ENCODE measurements around the gene POLR3C. TPM values are rescaled to one million over a fixed set of nuclear protein-coding genes. Genes with fewer than 3 reads are reported as not detected.

Gene POLR3C
- total and polyA plus RNA-seq, 10 of the 15 experiments (the other 5 are each of a cell fraction or from before 2014, with no cell fraction given) = 13.0 to 44.8 (median 34.8) TPM

- no peaks in the 10 kb centered on the region for H3K36me3 ChIP-seq (ENCODE audit: control insufficient read depth in 2 of 2, insufficient read depth in 2 of 2, low read length in 1 of 2)
- in situ Hi-C loops (cut with MboI) = no loop called here
- peaks cover 2 to 7% of the 10 kb centered on the region in 2 experiments; a peak in 2 of 4 replicates for H3K27me3 ChIP-seq (replicated peaks in 1 of 2; ENCODE audit: control insufficient read depth in 2 of 2, insufficient read depth in 2 of 2, low read length in 1 of 2)
- 59% methylated on average over 5 of the region's 5 CpGs for WGBS (ENCODE audit: insufficient coverage, insufficient replicate concordance, low lambda C conversion rate, missing lambda C conversion rate)
- H4K20me1 ChIP-seq (ENCODE audit: control insufficient read depth, insufficient read depth) = no peaks in the 10 kb centered on the region
- H2AFZ ChIP-seq (ENCODE audit: control insufficient read depth, low read depth, low read length) = no peak overlapping the region
- TF ChIP-seq POLR2AphosphoS2 (IDR thresholded peaks at IDR 0.05; ENCODE audit: low read depth, low read length) (no peak), SMAD1 (IDR thresholded peaks at IDR 0.05; ENCODE audit: low read depth, partially characterized antibody) (no peak), KLF5 (IDR thresholded peaks at IDR 0.05; ENCODE audit: partially characterized antibody) (no peak), RCOR1 (conservative IDR thresholded peaks at IDR 0.05; ENCODE audit: low read depth, low read length) (no peak)
- ChIA-PET POLR2A (no interaction called here), SMC1A (ENCODE audit: uncharacterized antibody, unreplicated experiment) (no interaction called here), CTCF (interaction anchor here (1.2 to 5.9 kb wide), 3 partner anchors 21 to 42 kb away, joined by 6 to 66 read pairs (median 9); partner anchors contain the start of genes ITGA10 and NUDT17), RAD21 (ENCODE audit: unreplicated experiment) (no interaction called here)
- H3K9me3 ChIP-seq (replicated peaks; ENCODE audit: control insufficient read depth, insufficient read depth, low read length) = no peaks in the 10 kb centered on the region
- ATAC-seq (no peak), FAIRE-seq (no peak), DNase-seq (ENCODE audit: low read depth, low spot score) (no peak)
- H3K27ac ChIP-seq (ENCODE audit: control insufficient read depth, insufficient read depth) = no peak overlapping the region
- intact Hi-C loops (cut with micrococcal nuclease; ENCODE audit: unreplicated experiment) = no loop called here
- no peak overlapping the region for H3K9ac ChIP-seq (ENCODE audit: control insufficient read depth, insufficient read depth, low read length)
- no peaks in the 10 kb centered on the region for H3K79me2 ChIP-seq (ENCODE audit: control insufficient read depth, insufficient read depth, low read length)
- no TSS peak for BruUV-seq (replicated peaks)
- H3K4me3 ChIP-seq = no peak overlapping the region
- no peak overlapping the region for H3K4me2 ChIP-seq (ENCODE audit: control insufficient read depth, insufficient read depth)
- H3K4me1 ChIP-seq (ENCODE audit: control insufficient read depth, insufficient read depth, low read length) = no peaks in the 10 kb centered on the region
Observed at GRCh38 chr1:145887631-145888030, 63.6 kb downstream of the POLR3C start.

GRCh38 chr1:145889722-145890121 lies 65.7 kb downstream of the POLR3C start:
- in situ Hi-C loops (cut with MboI) = no loop called here

More at GRCh38 chr1:145889722-145890121, 65.7 kb downstream of the POLR3C start:
- H3K4me2 ChIP-seq (ENCODE audit: control insufficient read depth, insufficient read depth) = no peak overlapping the region
- H3K27ac ChIP-seq (ENCODE audit: control insufficient read depth, insufficient read depth) = no peak overlapping the region
- no peaks in the 10 kb centered on the region for H3K9me3 ChIP-seq (replicated peaks; ENCODE audit: control insufficient read depth, insufficient read depth, low read length)
- H4K20me1 ChIP-seq (ENCODE audit: control insufficient read depth, insufficient read depth) = no peaks in the 10 kb centered on the region
- H3K9ac ChIP-seq (ENCODE audit: control insufficient read depth, insufficient read depth, low read length) = no peak overlapping the region
- intact Hi-C loops (cut with micrococcal nuclease; ENCODE audit: unreplicated experiment) = no loop called here
- POLR2A ChIA-PET = interaction anchor here (0.6 to 0.7 kb wide), 4 partner anchors 8 to 123 kb away, joined by 3 to 8 read pairs (median 6); partner anchors contain the start of genes ANKRD34A and POLR3GL
- TF ChIP-seq CBFB (IDR thresholded peaks at IDR 0.05; ENCODE audit: low read depth) = no peak
- no peak for TF ChIP-seq ZBTB33 (IDR thresholded peaks at IDR 0.05)
- TF ChIP-seq ZBED1 (IDR thresholded peaks at IDR 0.05; ENCODE audit: borderline replicate concordance) = no peak
- no peak for TF ChIP-seq ATF2 (IDR thresholded peaks at IDR 0.05; ENCODE audit: low read length)
- no peak for TF ChIP-seq FOXK2 (IDR thresholded peaks at IDR 0.05)
- no peak for TF ChIP-seq PAX5 (IDR thresholded peaks at IDR 0.05; ENCODE audit: borderline replicate concordance, low read depth, low read length)
- no peak for TF ChIP-seq E2F4 (IDR thresholded peaks at IDR 0.05; ENCODE audit: low read depth, low read length)
- no peak for TF ChIP-seq PAX8 (IDR thresholded peaks at IDR 0.05)
- BruUV-seq (replicated peaks) = no TSS peak
- no peak for FAIRE-seq
- H3K4me3 ChIP-seq = no peak overlapping the region
- ATAC-seq = no peak
- DNase-seq (ENCODE audit: low read depth, low spot score) = no peak
- H2AFZ ChIP-seq (ENCODE audit: control insufficient read depth, low read depth, low read length) = no peak overlapping the region
- CTCF ChIA-PET = interaction anchor here (0.6 to 5.9 kb wide), 6 partner anchors 19 to 143 kb away, joined by 3 to 66 read pairs (median 26); partner anchors contain the start of genes ITGA10 and NUDT17
- SMC1A ChIA-PET (ENCODE audit: uncharacterized antibody, unreplicated experiment) = no interaction called here
- 87% methylated on average over 3 of the region's 3 CpGs for WGBS (ENCODE audit: insufficient coverage, insufficient replicate concordance, low lambda C conversion rate, missing lambda C conversion rate)
- RAD21 ChIA-PET (ENCODE audit: unreplicated experiment) = interaction anchor here (1.5 kb wide), 1 partner anchor 128 kb away, joined by 3 read pairs; no protein-coding TSS in a partner anchor
- no peaks in the 10 kb centered on the region for H3K36me3 ChIP-seq (ENCODE audit: control insufficient read depth in 2 of 2, insufficient read depth in 2 of 2, low read length in 1 of 2)
- H3K79me2 ChIP-seq (ENCODE audit: control insufficient read depth, insufficient read depth, low read length) = no peaks in the 10 kb centered on the region
- peaks cover 0 to 5% of the 10 kb centered on the region in 2 experiments; a peak in 2 of 4 replicates for H3K27me3 ChIP-seq (replicated peaks in 1 of 2; ENCODE audit: control insufficient read depth in 2 of 2, insufficient read depth in 2 of 2, low read length in 1 of 2)
- no peaks in the 10 kb centered on the region for H3K4me1 ChIP-seq (ENCODE audit: control insufficient read depth, insufficient read depth, low read length)

Data from GM12878 (cell line).